Adipose tissue (tissue), 3 donors: ENCODE data around the gene ATXN7L3B. TPM values are rescaled to one million over a fixed set of nuclear protein-coding genes. Genes with fewer than 3 reads are reported as not detected.
"Not testable (repeated sequence)": the region's sequence is repeated elsewhere in the genome, so short reads cannot be mapped to it uniquely, and the experiment has no call there.

Source experiments
- H3K27ac ChIP-seq: one replicate; pipeline ENCODE4 v1.5.1; 2013; ENCODE audit warnings: low read depth, low read length
- WGBS, 3 donors: extraction: QIAGEN DNeasy Blood & Tissue Kit; methylation state at CpG; one replicate each; pipeline ENCODE4 v1.1.7; 2013; 5-methylcytosine and 5-hydroxymethylcytosine counted together
- polyA plus RNA-seq, 3 donors: library from polyadenylated mRNA; stranded (reverse); fragments of 200-250 nt; gene quantifications; one replicate each; pipeline ENCODE4 v1.2.3, GENCODE V29; 2013
- donor health status: healthy with polysubstance abuse.
- donor health status: Bipolar disorder and iron deficiency.
- donor health status: healthy.

The ATXN7L3B gene, protein sequence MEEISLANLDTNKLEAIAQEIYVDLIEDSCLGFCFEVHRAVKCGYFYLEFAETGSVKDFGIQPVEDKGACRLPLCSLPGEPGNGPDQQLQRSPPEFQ
- polyA plus RNA-seq: 10 to 100 TPM; 10.4 to 12.3 (median 10.8) TPM

DNA sequence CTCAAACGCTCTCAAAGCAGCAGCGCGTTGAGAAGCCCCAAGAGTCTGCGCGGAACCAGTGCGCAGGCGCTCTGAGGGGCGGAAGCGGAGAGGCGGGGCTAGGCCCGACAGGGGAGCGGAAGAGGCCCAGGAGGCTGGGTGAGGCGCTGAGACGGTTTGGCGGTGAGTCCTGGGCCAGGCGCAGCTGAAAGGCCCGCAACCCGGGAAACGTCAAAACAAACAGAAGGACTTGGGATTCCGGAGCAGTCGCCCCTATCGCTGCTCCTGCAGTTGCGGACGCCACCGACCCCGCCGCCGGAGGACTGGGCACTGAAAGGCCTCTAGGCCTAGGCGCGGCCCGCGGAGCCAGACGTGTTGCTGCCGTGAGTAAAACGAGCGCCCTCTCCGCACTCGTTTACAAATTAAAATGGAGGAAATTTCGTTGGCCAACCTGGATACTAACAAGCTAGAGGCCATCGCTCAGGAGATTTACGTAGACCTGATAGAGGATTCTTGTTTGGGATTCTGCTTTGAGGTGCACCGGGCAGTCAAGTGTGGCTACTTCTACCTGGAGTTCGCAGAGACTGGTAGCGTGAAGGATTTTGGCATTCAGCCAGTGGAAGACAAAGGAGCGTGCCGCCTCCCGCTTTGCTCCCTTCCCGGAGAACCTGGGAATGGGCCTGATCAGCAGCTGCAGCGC is at the start of gene ATXN7L3B:
Gene ATXN7L3B, plus strand, starts transcription at position 129 of the 679 bp plus-strand sequence. Its CDS starts 278 bp downstream, at position 407.
- 0% methylated on average over 49 of the region's 49 CpGs for whole genome bisulfite sequencing, 3 donors
- peak within 1 kb of the TSS; percentile 21 for H3K27ac ChIP-seq

DNA sequence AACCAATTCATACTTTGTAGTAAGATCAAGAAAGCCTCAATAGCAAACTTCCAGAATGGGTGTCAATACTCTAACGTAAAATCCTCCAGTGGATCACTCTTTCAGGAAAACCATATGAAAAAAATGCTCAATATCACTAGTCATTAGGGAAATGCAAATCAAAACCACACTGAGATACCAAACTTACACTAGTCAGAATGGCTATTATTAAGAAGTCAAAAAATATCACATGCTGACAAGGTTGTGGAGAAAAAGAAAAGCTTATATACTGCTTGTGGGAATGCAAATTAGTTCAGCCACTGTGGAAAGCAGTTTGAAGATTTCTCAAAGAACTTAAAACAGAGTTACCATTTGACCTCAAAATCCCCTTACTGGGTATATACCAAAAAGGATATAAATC is 49.5 kb upstream of the ATXN7L3B start:
- 81 to 93% (median 84%) methylated on average over 1 of the region's 1 CpG for WGBS, 3 donors

DNA sequence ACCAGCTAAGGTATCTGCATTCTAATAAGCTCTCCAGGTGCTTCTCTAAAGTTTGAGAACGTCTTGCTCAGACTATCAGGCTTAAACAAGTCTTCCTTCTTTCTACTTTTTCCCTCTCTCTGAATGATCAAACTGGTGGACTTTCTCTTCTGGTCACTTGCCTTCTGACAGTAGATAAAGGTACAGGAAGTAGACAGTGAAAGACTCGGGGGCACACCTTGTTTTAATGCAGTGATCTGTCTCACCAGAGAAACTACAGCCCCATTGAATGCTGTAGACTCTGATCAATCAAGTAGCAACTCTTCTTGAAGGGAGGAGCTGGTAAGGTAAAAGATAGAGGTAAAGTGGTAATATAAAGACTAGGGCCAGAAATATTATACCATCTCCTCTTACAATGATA is 48.1 kb upstream of the ATXN7L3B start:
- 52 to 70% (median 56%) methylated on average over 2 of the region's 2 CpGs for WGBS, 3 donors
- no peak overlapping the region for H3K27ac ChIP-seq

More for the DNA sequence above, 49.5 kb upstream of the ATXN7L3B start:
- H3K27ac ChIP-seq: no peak overlapping the region

DNA sequence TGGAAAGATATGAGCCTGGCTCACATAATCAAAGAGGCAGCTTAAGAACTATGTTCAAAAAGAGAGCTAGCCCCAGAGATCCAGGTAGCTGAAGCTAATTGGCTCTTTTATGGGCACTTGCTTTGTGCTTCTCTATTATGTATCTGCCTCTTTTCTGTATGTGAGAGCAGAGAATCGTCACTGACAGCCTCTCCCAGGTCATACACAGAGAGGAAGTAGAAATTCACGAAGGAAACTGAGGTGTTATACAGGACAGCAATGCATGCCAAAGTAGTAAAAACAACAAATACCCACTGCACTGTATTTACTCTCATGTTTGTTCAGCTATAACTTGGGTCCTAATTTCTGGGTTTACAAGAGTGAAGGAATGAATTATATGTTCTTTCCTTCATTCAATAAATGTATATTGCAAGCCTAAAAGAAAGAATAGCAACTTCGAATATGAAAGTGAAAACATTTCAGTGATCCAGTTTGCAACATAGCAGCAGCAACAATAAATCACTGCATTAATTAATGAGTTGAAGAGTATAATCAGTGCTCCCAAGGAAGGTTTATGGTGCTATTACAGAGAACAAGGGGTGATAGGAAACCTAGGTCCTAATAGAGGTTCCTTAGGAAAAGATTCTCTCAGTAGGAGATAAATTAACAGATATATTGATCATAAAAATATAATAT is 47.1 kb upstream of the ATXN7L3B start:
- WGBS, 3 donors: 15 to 34% (median 19%) methylated on average over 3 of the region's 3 CpGs
- no peak overlapping the region for H3K27ac ChIP-seq

GRCh38 chr12:74491374-74491773 is 46.3 kb upstream of the ATXN7L3B start:
- no peak overlapping the region for H3K27ac ChIP-seq
- 34 to 43% (median 40%) methylated on average over 1 of the region's 1 CpG for WGBS, 3 donors

GRCh38 chr12:74499192-74499591 is 38.4 kb upstream of the ATXN7L3B start:
- H3K27ac ChIP-seq: no peak overlapping the region
- 39 to 81% (median 45%) methylated on average over 1 of the region's 1 CpG for WGBS, 3 donors

- 87 to 91% (median 91%) methylated on average over 22 to 26 of the region's 31 CpGs for WGBS, 3 donors
- H3K27ac ChIP-seq: not testable (repeated sequence)
These were observed 28.6 kb upstream of the ATXN7L3B start for GRCh38 chr12:74508873-74509657.

- no peak overlapping the region for H3K27ac ChIP-seq
These were observed 27.7 kb upstream of the ATXN7L3B start for GRCh38 chr12:74509886-74510285.

- WGBS, 3 donors: 83 to 91% (median 87%) methylated on average over 15 of the region's 15 CpGs
- H3K27ac ChIP-seq: no peak overlapping the region
These were observed 23.4 kb upstream of the ATXN7L3B start for GRCh38 chr12:74514098-74514872.

GRCh38 chr12:74515849-74516248 is 21.8 kb upstream of the ATXN7L3B start:
- 19 to 24% (median 20%) methylated on average over 2 of the region's 2 CpGs for WGBS, 3 donors

DNA sequence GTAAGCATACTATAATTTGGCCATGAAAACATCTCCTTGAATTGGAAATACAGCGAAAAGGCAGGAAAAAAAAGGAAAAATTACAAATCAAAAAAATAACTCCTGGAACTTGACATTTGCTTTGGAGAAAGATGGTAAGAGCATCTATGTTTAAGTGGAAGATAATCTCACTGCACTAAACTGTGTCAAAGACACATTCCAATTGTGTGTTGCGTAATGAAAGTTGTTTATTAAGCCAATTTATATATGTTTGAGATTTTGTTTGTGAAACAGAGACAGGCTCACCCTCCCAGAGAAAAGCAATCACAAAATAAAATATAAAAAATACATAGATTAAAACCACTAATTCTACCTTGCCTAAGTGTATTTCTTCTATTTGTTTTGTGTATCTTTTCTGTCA is 11.1 kb upstream of the ATXN7L3B start:
- 81 to 96% (median 86%) methylated on average over 2 of the region's 2 CpGs for WGBS, 3 donors
- no peak overlapping the region for H3K27ac ChIP-seq

More at GRCh38 chr12:74515849-74516248, 21.8 kb upstream of the ATXN7L3B start:
- H3K27ac ChIP-seq: no peak overlapping the region

GRCh38 chr12:74527491-74527890 is 10.1 kb upstream of the ATXN7L3B start:
- WGBS, 3 donors: 70 to 77% (median 75%) methylated on average over 2 of the region's 2 CpGs
- H3K27ac ChIP-seq: no peak overlapping the region

DNA sequence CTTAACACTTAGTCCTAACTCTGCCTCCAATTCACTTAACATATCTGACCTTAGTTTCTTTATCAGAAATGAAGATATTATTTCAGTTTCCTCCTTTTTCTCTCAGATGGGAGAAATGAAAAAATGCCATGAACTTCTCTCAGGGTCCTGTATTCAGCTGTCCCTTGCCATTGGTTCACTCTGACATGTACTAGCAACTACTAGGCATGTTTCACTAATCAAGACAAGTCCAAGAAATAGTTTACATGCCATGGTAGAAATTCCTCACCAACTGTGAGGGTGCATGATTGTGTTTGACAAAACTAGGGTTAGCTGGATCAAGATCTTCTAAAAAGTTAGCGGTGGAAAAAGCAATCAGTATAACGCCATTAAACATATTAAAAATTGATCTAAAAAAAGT is 7.0 kb upstream of the ATXN7L3B start:
- no peak overlapping the region for H3K27ac ChIP-seq
- WGBS, 3 donors: 63 to 92% (median 89%) methylated on average over 2 of the region's 2 CpGs

DNA sequence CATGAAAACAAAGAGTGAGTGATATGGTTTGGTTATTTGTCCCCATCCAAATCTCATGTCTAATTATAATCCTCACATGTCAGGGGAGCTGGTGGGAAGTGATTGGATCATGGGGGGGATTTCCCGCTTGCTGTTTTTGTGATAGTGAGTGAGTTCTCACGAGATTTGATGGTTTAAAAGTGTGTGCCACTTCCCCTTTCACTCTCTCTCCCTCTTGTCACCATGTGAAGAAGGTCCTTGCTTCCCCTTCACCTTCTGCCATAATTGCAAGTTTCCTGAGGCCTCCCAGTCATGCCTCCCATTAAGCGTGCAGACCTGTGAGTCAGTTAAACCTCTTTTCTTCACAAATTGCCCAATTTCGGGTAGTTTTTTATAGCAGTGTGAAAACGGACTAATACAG is 2.1 kb upstream of the ATXN7L3B start:
- 71 to 83% (median 76%) methylated on average over 5 of the region's 5 CpGs for WGBS, 3 donors
- no peak overlapping the region for H3K27ac ChIP-seq

GRCh38 chr12:74537126-74537706 is 419 bp upstream of the ATXN7L3B start:
- 0 to 1% (median 1%) methylated on average over 8 of the region's 8 CpGs for WGBS, 3 donors
- H3K27ac ChIP-seq: no peak overlapping the region

- 21 to 29% (median 24%) methylated on average over 7 of the region's 7 CpGs for WGBS, 3 donors
- H3K27ac ChIP-seq: no peak overlapping the region
These were observed 1.0 kb downstream of the ATXN7L3B start for GRCh38 chr12:74538491-74539258.

DNA sequence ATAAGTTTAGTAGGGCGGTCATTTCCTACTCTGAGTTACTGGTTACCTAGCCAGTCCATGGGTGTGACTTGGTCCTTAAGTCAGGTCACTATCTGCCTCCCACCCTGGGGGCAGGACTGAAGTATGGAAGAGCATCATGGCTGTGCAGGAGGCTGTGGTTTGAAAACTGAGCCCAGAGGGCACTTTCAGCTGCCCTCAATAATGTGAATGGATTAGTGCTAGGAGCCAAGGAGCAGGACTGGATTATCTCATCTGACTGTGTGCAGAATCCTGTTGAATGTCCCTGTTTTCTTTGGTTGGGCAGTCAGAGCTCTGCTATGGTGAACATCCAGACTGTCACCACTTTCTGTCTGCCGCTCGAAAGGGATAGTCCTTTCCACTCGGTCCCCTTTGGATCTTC is 1.6 kb downstream of the ATXN7L3B start:
- H3K27ac ChIP-seq: no peak overlapping the region
- 50 to 78% (median 70%) methylated on average over 4 of the region's 4 CpGs for WGBS, 3 donors
